ENCODE data around the gene RXRB.

DNA sequence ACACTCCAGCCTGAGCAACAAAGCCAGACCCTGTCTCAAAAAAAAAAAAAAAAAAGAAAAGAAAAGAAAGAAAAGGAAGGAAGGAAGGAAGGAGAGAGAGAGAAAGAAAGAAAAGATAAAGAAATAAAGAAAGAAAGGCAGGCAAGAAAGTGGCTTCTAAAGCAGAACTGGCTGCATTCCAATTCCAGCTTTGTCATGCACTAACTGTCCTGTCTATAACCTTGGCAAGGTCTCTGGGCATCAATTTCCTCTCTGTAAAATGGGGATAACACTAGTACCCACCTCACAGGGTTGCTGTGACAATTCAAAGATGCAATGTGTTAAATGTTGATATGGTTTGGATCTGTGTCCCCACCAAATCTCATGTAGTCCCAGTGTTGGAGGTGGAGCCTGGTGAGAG is 35.9 kb upstream of the RXRB start:
- TF ChIP-seq CTCF (IDR thresholded peaks at IDR 0.05) (no peak), POLR2A (IDR thresholded peaks at IDR 0.05) (no peak)

Measured in right lobe of liver (tissue), 4 donors.